ENCODE results near the gene SUPT20HL2. TPM values are rescaled to one million over a fixed set of nuclear protein-coding genes. Genes with fewer than 3 reads are reported as not detected.
"Not testable (repeated sequence)": the region's sequence is repeated elsewhere in the genome, so short reads cannot be mapped to it uniquely, and the experiment has no call there.

SUPT20HL2 gene
- total RNA-seq, 1 donor from 2014 or later: not detected

- DNase-seq (ENCODE audit: low spot score); H3K36me3 Mint-ChIP-seq (ENCODE audit: low read depth, unreplicated experiment): not testable (repeated sequence)
Observed at GRCh38 chrX:24308803-24309202, 5.1 kb downstream of the SUPT20HL2 start.

GRCh38 chrX:24306440-24306839 lies 7.4 kb downstream of the SUPT20HL2 start:
- H3K4me1 Mint-ChIP-seq (ENCODE audit: unreplicated experiment): peaks cover 4% of the 10 kb centered on the region
- no peak overlapping the region for H3K4me3 Mint-ChIP-seq (ENCODE audit: unreplicated experiment)
- DNase-seq (ENCODE audit: low spot score): no peak
- no peaks in the 10 kb centered on the region for H3K36me3 Mint-ChIP-seq (ENCODE audit: low read depth, unreplicated experiment)
- H3K9me3 Mint-ChIP-seq (ENCODE audit: unreplicated experiment): no peaks in the 10 kb centered on the region
- H3K27me3 Mint-ChIP-seq (ENCODE audit: unreplicated experiment): no peaks in the 10 kb centered on the region
- no peak overlapping the region for H3K27ac Mint-ChIP-seq (ENCODE audit: unreplicated experiment)
- TF ChIP-seq CTCF (IDR thresholded peaks at IDR 0.05; ENCODE audit: unreplicated experiment): no peak

More at GRCh38 chrX:24308803-24309202, 5.1 kb downstream of the SUPT20HL2 start:
- not testable (repeated sequence) for H3K27ac Mint-ChIP-seq (ENCODE audit: unreplicated experiment); H3K27me3 Mint-ChIP-seq (ENCODE audit: unreplicated experiment); H3K4me3 Mint-ChIP-seq (ENCODE audit: unreplicated experiment); H3K9me3 Mint-ChIP-seq (ENCODE audit: unreplicated experiment); H3K4me1 Mint-ChIP-seq (ENCODE audit: unreplicated experiment)

GRCh38 chrX:24305905-24306304 lies 8.0 kb downstream of the SUPT20HL2 start:
- Mint-ChIP-seq H3K4me3 (ENCODE audit: unreplicated experiment) (no peak overlapping the region), H3K9me3 (ENCODE audit: unreplicated experiment) (no peaks in the 10 kb centered on the region), H3K27ac (ENCODE audit: unreplicated experiment) (no peak overlapping the region), H3K27me3 (ENCODE audit: unreplicated experiment) (no peaks in the 10 kb centered on the region), H3K36me3 (ENCODE audit: low read depth, unreplicated experiment) (no peaks in the 10 kb centered on the region), H3K4me1 (ENCODE audit: unreplicated experiment) (peaks cover 4% of the 10 kb centered on the region)
- no peak for DNase-seq (ENCODE audit: low spot score)
- no peak for TF ChIP-seq CTCF (IDR thresholded peaks at IDR 0.05; ENCODE audit: unreplicated experiment)

DNA sequence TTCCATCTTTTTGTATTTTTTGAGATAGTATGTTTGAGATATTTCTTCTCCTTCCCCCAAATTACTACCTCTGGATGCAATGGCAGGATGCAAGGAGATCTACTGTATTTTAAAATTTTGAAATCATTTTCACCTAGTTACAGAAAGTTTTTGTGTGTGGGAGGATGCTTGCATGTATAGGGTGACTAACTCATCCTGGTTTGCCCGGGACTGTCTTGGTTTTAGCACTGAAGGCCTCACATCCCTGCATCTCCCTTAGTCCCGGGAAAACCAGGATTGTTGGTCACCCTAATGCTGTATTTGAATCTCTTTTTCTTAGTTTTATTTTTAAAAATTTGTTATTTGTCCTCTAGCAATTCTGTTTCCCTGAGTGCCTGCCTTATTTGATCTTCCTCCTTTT lies 12.1 kb downstream of the SUPT20HL2 start:
- H3K4me3 Mint-ChIP-seq (ENCODE audit: unreplicated experiment): no peak overlapping the region
- H3K36me3 Mint-ChIP-seq (ENCODE audit: low read depth, unreplicated experiment): no peaks in the 10 kb centered on the region
- no peak for DNase-seq (ENCODE audit: low spot score)
- H3K27me3 Mint-ChIP-seq (ENCODE audit: unreplicated experiment): no peaks in the 10 kb centered on the region
- H3K4me1 Mint-ChIP-seq (ENCODE audit: unreplicated experiment): peaks cover 6% of the 10 kb centered on the region
- TF ChIP-seq CTCF (IDR thresholded peaks at IDR 0.05; ENCODE audit: unreplicated experiment): no peak
- H3K9me3 Mint-ChIP-seq (ENCODE audit: unreplicated experiment): no peaks in the 10 kb centered on the region
- no peak overlapping the region for H3K27ac Mint-ChIP-seq (ENCODE audit: unreplicated experiment)

DNA sequence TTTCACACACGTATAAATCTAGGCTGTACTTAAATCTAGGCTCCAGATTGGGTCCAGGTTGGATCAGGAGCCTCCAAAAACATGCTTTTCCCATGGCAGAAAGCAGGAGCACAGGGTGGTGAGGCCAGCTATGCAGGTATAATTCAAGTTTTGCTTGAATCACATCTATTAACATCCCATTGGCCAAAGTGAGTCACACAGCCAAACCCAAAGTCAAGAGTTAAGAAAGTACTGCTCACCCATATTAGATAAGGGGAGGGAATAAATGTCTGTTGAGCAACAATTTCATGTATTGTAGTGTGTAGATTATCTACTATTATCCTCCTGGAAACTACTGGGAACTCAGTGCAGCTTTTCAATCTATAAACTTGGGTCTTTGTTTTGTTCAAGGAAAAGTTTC lies 12.8 kb downstream of the SUPT20HL2 start:
- H3K27ac Mint-ChIP-seq (ENCODE audit: unreplicated experiment): no peak overlapping the region

More for the DNA sequence above, 12.8 kb downstream of the SUPT20HL2 start:
- H3K36me3 Mint-ChIP-seq (ENCODE audit: low read depth, unreplicated experiment): no peaks in the 10 kb centered on the region
- H3K9me3 Mint-ChIP-seq (ENCODE audit: unreplicated experiment): no peaks in the 10 kb centered on the region
- H3K4me3 Mint-ChIP-seq (ENCODE audit: unreplicated experiment): no peak overlapping the region
- no peak for DNase-seq (ENCODE audit: low spot score)
- TF ChIP-seq CTCF (IDR thresholded peaks at IDR 0.05; ENCODE audit: unreplicated experiment): no peak
- no peaks in the 10 kb centered on the region for H3K27me3 Mint-ChIP-seq (ENCODE audit: unreplicated experiment)
- H3K4me1 Mint-ChIP-seq (ENCODE audit: unreplicated experiment): peaks cover 6% of the 10 kb centered on the region
